Neural progenitor cell (in vitro differentiated cells): ENCODE results near the gene IFIT5.

Experiments used
- EZH2 ChIP-seq: fragments of 200-600 bp; sonication (generic); IDR thresholded peaks from 2 replicates; pipeline ENCODE4 v1.6.1; 2017; ENCODE audit warnings: antibody characterized with exemption, mild to moderate bottlenecking, moderate library complexity
- EZH2phosphoT487 ChIP-seq: fragments of 200-600 bp; sonication (generic); IDR thresholded peaks from 2 replicates; pipeline ENCODE4 v1.6.1; 2017; ENCODE audit warnings: antibody characterized with exemption
- TF ChIP-seq, protein P1 (sequence below): fragments of 200-600 bp; sonication (generic); IDR thresholded peaks from 2 replicates; pipeline ENCODE4 v1.5.1; 2017; ENCODE audit warnings: antibody characterized with exemption, mild to moderate bottlenecking

DNA sequence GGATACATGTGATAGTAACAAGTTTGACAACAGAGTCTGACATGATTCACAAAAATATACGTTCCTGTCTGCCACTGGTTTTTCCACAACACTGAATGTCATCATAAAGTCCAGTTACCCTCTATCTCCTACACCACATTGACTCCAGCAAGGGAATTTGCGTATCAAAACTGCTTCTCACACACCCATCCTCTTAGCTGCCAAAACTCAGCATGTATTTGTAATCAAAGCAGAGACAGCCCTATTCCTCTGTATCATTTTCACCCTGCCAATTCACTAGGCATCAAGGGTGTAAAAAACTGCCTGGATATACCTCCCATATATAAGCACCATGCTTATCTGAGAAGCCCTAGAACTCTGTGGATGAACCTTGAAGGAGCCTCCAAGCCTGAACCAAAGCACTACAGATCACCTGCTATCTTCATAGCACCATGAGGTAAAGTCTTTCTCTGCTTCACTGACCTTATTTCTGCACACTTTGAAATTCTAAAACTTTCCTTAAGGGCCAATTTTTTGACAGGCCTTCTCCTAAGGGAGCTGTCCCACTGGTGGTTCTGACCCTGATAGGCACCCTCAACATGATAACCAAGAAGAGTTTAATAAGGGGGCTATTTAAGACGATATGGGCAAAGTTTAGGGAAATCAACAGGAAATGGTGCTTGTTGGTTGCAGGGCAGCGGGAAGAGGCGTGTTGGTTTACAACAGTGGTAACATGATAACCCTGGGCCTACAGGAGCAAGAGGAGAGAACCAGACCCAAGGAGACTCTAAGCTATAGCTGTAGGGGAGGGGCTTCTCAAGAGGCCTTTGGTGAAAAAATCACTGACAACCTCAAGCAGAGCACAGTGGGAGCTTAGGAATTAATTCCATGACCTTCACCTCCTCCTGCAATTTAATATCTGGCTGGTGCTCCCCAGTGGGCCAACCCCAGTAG lies 36.4 kb upstream of the IFIT5 start, which contains the start of gene IFIT1B:
- TF ChIP-seq EZH2phosphoT487, result no peak
- TF ChIP-seq, protein P1, sequence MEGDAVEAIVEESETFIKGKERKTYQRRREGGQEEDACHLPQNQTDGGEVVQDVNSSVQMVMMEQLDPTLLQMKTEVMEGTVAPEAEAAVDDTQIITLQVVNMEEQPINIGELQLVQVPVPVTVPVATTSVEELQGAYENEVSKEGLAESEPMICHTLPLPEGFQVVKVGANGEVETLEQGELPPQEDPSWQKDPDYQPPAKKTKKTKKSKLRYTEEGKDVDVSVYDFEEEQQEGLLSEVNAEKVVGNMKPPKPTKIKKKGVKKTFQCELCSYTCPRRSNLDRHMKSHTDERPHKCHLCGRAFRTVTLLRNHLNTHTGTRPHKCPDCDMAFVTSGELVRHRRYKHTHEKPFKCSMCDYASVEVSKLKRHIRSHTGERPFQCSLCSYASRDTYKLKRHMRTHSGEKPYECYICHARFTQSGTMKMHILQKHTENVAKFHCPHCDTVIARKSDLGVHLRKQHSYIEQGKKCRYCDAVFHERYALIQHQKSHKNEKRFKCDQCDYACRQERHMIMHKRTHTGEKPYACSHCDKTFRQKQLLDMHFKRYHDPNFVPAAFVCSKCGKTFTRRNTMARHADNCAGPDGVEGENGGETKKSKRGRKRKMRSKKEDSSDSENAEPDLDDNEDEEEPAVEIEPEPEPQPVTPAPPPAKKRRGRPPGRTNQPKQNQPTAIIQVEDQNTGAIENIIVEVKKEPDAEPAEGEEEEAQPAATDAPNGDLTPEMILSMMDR, result no peak
- no peak for TF ChIP-seq EZH2
